Kidney epithelial cell (primary cell): Measurements from ENCODE around the gene MRGPRD. TPM values are rescaled to one million over a fixed set of nuclear protein-coding genes. Genes with fewer than 3 reads are reported as not detected.

Source experiments
- DNase-seq: peaks from one replicate; pipeline ENCODE4 v3.0.0-alpha.2; 2010; ENCODE audit warnings: low read depth
- H3K27me3 ChIP-seq: 2 replicates; pipeline ENCODE4 v1.6.0; 2011; ENCODE audit warnings: low read length; ENCODE audit not compliant: control insufficient read depth, insufficient read depth
- H3K36me3 ChIP-seq: 2 replicates; pipeline ENCODE4 v1.5.1; 2011; ENCODE audit warnings: low read length; ENCODE audit not compliant: control insufficient read depth, insufficient read depth
- H3K4me3 ChIP-seq: 2 replicates; pipeline ENCODE4 v1.5.1; 2011; ENCODE audit warnings: low read depth, mild to moderate bottlenecking, control low read depth, low read length
- CTCF ChIP-seq: IDR thresholded peaks from 2 replicates; pipeline ENCODE4 v1.5.1; 2011; ENCODE audit warnings: mild to moderate bottlenecking, moderate library complexity, low read length, control low read depth, inconsistent platforms; ENCODE audit not compliant: insufficient read depth, poor library complexity, severe bottlenecking
- total RNA-seq: library from RNA; depleted of rRNA; stranded (reverse); fragments of >200 nt; gene quantifications from 2 replicates; pipeline ENCODE4 v1.2.3, GENCODE V29; 2015

Gene MRGPRD
- total RNA-seq, 1 donor from 2014 or later: not detected

GRCh38 chr11:68938088-68938487, 42.7 kb downstream of the MRGPRD start:
- Histone ChIP-seq H3K4me3 (no peak overlapping the region), H3K36me3 (peaks cover 1% of the 10 kb centered on the region), H3K27me3 (no peaks in the 10 kb centered on the region)
- no peak for DNase-seq
- no peak for TF ChIP-seq CTCF

GRCh38 chr11:68936676-68937620, 43.8 kb downstream of the MRGPRD start:
- H3K36me3 ChIP-seq: peaks cover 1% of the 10 kb centered on the region
- H3K4me3 ChIP-seq: no peak overlapping the region
- no peak for DNase-seq
- H3K27me3 ChIP-seq: no peaks in the 10 kb centered on the region
- TF ChIP-seq CTCF: no peak

GRCh38 chr11:68936358-68936636, 44.5 kb downstream of the MRGPRD start:
- DNase-seq: no peak
- H3K27me3 ChIP-seq: no peaks in the 10 kb centered on the region
- H3K36me3 ChIP-seq: peaks cover 1% of the 10 kb centered on the region
- H3K4me3 ChIP-seq: no peak overlapping the region
- TF ChIP-seq CTCF: no peak

- TF ChIP-seq CTCF: no peak
- H3K27me3 ChIP-seq: no peaks in the 10 kb centered on the region
- no peak for DNase-seq
- peaks cover 1% of the 10 kb centered on the region for H3K36me3 ChIP-seq
- no peak overlapping the region for H3K4me3 ChIP-seq
Measured at GRCh38 chr11:68935516-68936357, 45.0 kb downstream of the MRGPRD start.

GRCh38 chr11:68935066-68935465, 45.7 kb downstream of the MRGPRD start:
- no peak overlapping the region for H3K4me3 ChIP-seq
- peaks cover 1% of the 10 kb centered on the region for H3K36me3 ChIP-seq
- no peak for TF ChIP-seq CTCF
- DNase-seq: no peak
- no peaks in the 10 kb centered on the region for H3K27me3 ChIP-seq
